Heart left ventricle (tissue), 16 donors: ENCODE measurements around the gene DAW1. TPM values are rescaled to one million over a fixed set of nuclear protein-coding genes. Genes with fewer than 3 reads are reported as not detected.
"Not testable (repeated sequence)": the region's sequence is repeated elsewhere in the genome, so short reads cannot be mapped to it uniquely, and the experiment has no call there.

Experiments
- ATAC-seq, 4 donors: fragments of 200-7000 bp; cut with Tn5 transposase; one replicate each; pipeline ENCODE4 v1.9.1; 2020 to 2022; ENCODE audit warnings: moderate library complexity in 4 of 4, mild to moderate bottlenecking in 3 of 4, moderate number of reproducible peaks in 1 of 4
- DNase-seq, 5 donors: peaks; one replicate each; pipeline ENCODE4 v3.0.0-alpha.2; 2020
- H3K27ac ChIP-seq, 12 donors: fragments of 200-600 bp; sonication (generic) in 4 of 12; one replicate each; pipeline versions ENCODE4 v1.5.0 to v1.8.0; 2016 to 2022; ENCODE audit warnings: mild to moderate bottlenecking in 2 of 12
- H3K27me3 ChIP-seq, 9 donors: fragments of 200-600 bp; sonication (generic) in 2 of 9; one replicate each; pipeline versions ENCODE4 v1.5.1 to v1.8.0; 2016 to 2022; ENCODE audit warnings: mild to moderate bottlenecking in 3 of 9
- H3K36me3 ChIP-seq, 9 donors: fragments of 200-600 bp; sonication (generic) in 2 of 9; one replicate each; pipeline versions ENCODE4 v1.5.0 to v1.8.0; 2018 to 2022; ENCODE audit warnings: mild to moderate bottlenecking in 2 of 9
- H3K4me1 ChIP-seq, 12 donors: fragments of 200-600 bp; sonication (generic) in 4 of 12; one replicate each; pipeline versions ENCODE4 v1.5.0 to v1.8.0; 2016 to 2022; ENCODE audit warnings: mild to moderate bottlenecking in 3 of 12
- H3K4me3 ChIP-seq, 12 donors: fragments of 200-600 bp; sonication (generic) in 4 of 12; one replicate each; pipeline versions ENCODE4 v1.5.0 to v1.8.0; 2017 to 2022; ENCODE audit warnings: mild to moderate bottlenecking in 9 of 12, moderate library complexity in 4 of 12
- H3K9me3 ChIP-seq, 12 donors: fragments of 200-600 bp; sonication (generic) in 4 of 12; one replicate each; pipeline versions ENCODE4 v1.5.0 to v1.8.0; 2016 to 2022; ENCODE audit warnings: mild to moderate bottlenecking in 1 of 12
- POLR2A ChIP-seq, 2 donors: fragments of 450-650 bp; IDR thresholded peaks; one replicate each; pipeline ENCODE4 v1.6.1; 2017; ENCODE audit warnings: antibody characterized with exemption in 2 of 2, mild to moderate bottlenecking in 2 of 2, moderate library complexity in 2 of 2
- WGBS, 4 donors: extraction: QIAGEN DNeasy Blood & Tissue Kit in 2 of 4; methylation state at CpG; one replicate each; pipeline versions ENCODE4 v1.1.5 to v1.1.7; 2013 to 2018; 5-methylcytosine and 5-hydroxymethylcytosine counted together
- intact Hi-C, 10 donors: fragments of 100-400 bp; cut with DNase I; formaldehyde crosslinking; loops; one replicate each; pipeline versions ENCODE4 v1.11.1 to v1.14.2; 2022
- polyA plus RNA-seq, 2 donors: library from polyadenylated mRNA; stranded (reverse); fragments of 200-250 nt; gene quantifications; one replicate each; pipeline ENCODE4 v1.2.3, GENCODE V29; 2013
- total RNA-seq, 9 donors: library from RNA; depleted of rRNA in 2 of 9; stranded (reverse); fragments of >200 nt in 2 of 9; fragmentation: NEBNext Ultra II Directional in 3 of 9; extraction: Animal tissue kit (Norgen Biotek cat#: 25700) in 3 of 9; gene quantifications; one replicate each; pipeline versions ENCODE4 v1.1.0 to v1.2.4, GENCODE V29; 2016 to 2023
- TF ChIP-seq, protein P1 (sequence below), 12 donors: fragments of 200-600 bp; sonication (generic) in 4 of 12; IDR thresholded peaks; one replicate each; pipeline versions ENCODE4 v1.5.0 to v1.8.0; 2018 to 2022; ENCODE audit warnings: antibody characterized with exemption in 12 of 12, mild to moderate bottlenecking in 5 of 12
- donor health status: ischemic (EF 13 %, LVEDD 7.1; RV severe dilation, severe dysfunction).
- donor health status: healthy with polysubstance abuse.
- donor health status: DM: no; HTN: yes; CAD: no.
- donor health status: DM: no; HTN: no; CAD: no.
- donor health status: ischemic (EF 25% LVEDD 6.9; RV normal size, moderate dysfunction).
- donor health status: ischemic (EF 25% LVEDD 5.7; RV mildly dilated, moderate dysfunction).
- donor health status: healthy.
- donor health status: DM: yes; HTN: yes; CAD: no.
- donor health status: ischemic (EF 35%, LVEDD 5.7; RV mildly dilated, moderate dysfunction).
- donor health status: nonischemic (EF 11% LVEDD 7.7; RV severe dilation, severe dysfunction).
- donor health status: DM: yes; HTN: yes; CAD: no.
- donor health status: PGD.
- donor health status: ischemic (EF 29% LVEDD 5.4; RV normal size, mild dysfunction).
- donor health status: nonischemic (EF 23%, LVEDD 6.1; RV moderate dilation, normal function).

DAW1 gene
- total and polyA plus RNA-seq, 11 donors = 0.20 to 1.3 (median 0.47) TPM; not detected in 6

GRCh38 chr2:227829337-227829736 is 42.1 kb upstream of the DAW1 start:
- WGBS, 4 donors = 71 to 83% (median 78%) methylated on average over 2 of the region's 2 CpGs
- DNase-seq (no peak), ATAC-seq (no peak)
- intact Hi-C loops = no loop called here
- Histone ChIP-seq H3K4me1 (no peaks in the 10 kb centered on the region), H3K27ac (no peak overlapping the region), H3K4me3 (no peak overlapping the region), H3K9me3 (no peaks in the 10 kb centered on the region), H3K27me3 (no peaks in the 10 kb centered on the region), H3K36me3 (no peaks in the 10 kb centered on the region)
- TF ChIP-seq POLR2A (IDR thresholded peaks at IDR 0.05) = no peak
- TF ChIP-seq, protein P1, sequence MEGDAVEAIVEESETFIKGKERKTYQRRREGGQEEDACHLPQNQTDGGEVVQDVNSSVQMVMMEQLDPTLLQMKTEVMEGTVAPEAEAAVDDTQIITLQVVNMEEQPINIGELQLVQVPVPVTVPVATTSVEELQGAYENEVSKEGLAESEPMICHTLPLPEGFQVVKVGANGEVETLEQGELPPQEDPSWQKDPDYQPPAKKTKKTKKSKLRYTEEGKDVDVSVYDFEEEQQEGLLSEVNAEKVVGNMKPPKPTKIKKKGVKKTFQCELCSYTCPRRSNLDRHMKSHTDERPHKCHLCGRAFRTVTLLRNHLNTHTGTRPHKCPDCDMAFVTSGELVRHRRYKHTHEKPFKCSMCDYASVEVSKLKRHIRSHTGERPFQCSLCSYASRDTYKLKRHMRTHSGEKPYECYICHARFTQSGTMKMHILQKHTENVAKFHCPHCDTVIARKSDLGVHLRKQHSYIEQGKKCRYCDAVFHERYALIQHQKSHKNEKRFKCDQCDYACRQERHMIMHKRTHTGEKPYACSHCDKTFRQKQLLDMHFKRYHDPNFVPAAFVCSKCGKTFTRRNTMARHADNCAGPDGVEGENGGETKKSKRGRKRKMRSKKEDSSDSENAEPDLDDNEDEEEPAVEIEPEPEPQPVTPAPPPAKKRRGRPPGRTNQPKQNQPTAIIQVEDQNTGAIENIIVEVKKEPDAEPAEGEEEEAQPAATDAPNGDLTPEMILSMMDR (IDR thresholded peaks at IDR 0.05) = no peak

DNA sequence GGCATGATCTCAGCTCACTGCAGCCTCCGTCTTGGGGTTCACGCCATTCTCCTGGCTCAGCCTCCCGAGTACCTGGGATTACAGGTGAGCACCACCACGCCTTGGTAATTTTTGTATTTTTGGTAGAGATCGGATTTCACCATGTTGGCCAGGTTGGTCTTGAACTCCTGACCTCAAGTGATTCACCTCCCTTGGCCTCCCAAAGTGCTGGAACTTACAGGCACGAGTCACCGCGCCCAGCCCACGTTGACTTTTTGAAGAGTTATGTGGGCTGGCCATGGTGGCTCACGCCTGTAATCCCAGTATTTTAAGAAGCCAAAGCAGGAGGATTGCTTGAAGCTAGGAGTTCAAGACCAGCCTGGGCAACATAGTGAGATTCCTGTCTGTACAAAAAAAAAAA is 37.0 kb upstream of the DAW1 start:
- H3K4me1 ChIP-seq = no peaks in the 10 kb centered on the region
- TF ChIP-seq, protein P1 (IDR thresholded peaks at IDR 0.05) = no peak
- TF ChIP-seq POLR2A (IDR thresholded peaks at IDR 0.05) = no peak
- H3K27me3 ChIP-seq = no peaks in the 10 kb centered on the region
- H3K27ac ChIP-seq = no peak overlapping the region
- H3K4me3 ChIP-seq = no peak overlapping the region
- H3K9me3 ChIP-seq = peaks cover 0 to 4% (median 0%) of the 10 kb centered on the region in 12 donors
- no peak for DNase-seq
- intact Hi-C loops = no loop called here
- WGBS, 4 donors = 87 to 93% (median 90%) methylated on average over 10 of the region's 10 CpGs
- H3K36me3 ChIP-seq = no peaks in the 10 kb centered on the region
- ATAC-seq = no peak

- no peak for DNase-seq
- Histone ChIP-seq H3K27me3 (no peaks in the 10 kb centered on the region), H3K27ac (no peak overlapping the region), H3K9me3 (peaks cover 0 to 4% (median 0%) of the 10 kb centered on the region in 12 donors), H3K4me3 (no peak overlapping the region), H3K36me3 (no peaks in the 10 kb centered on the region), H3K4me1 (no peaks in the 10 kb centered on the region)
- 80 to 89% (median 85%) methylated on average over 5 of the region's 5 CpGs for WGBS, 4 donors
- intact Hi-C loops = no loop called here
- TF ChIP-seq POLR2A (IDR thresholded peaks at IDR 0.05) = no peak
- TF ChIP-seq, protein P1 (IDR thresholded peaks at IDR 0.05) = no peak
- no peak for ATAC-seq
These were observed 36.3 kb upstream of the DAW1 start for GRCh38 chr2:227834916-227835650.

- H3K36me3 ChIP-seq, H3K27ac ChIP-seq, intact Hi-C loops, ATAC-seq, H3K27me3 ChIP-seq, H3K9me3 ChIP-seq, H3K4me3 ChIP-seq, H3K4me1 ChIP-seq, DNase-seq: not testable (repeated sequence)
- 43 to 67% (median 57%) methylated on average over 5 to 7 of the region's 7 CpGs for WGBS, 4 donors
These were observed 31.9 kb upstream of the DAW1 start for GRCh38 chr2:227839339-227840129.
